Adrenal gland (tissue), 12 donors: ENCODE measurements around the gene C5orf22. TPM values are rescaled to one million over a fixed set of nuclear protein-coding genes. Genes with fewer than 3 reads are reported as not detected.

Experiments
- DNase-seq, 7 donors: peaks; one replicate each; pipeline ENCODE4 v3.0.0-alpha.2; 2019 to 2020
- H3K27ac ChIP-seq, 5 donors: fragments of 200-600 bp; sonication (generic) in 4 of 5; 1 replicate in 3 of 5; 2 replicates in 2 of 5; pipeline versions ENCODE4 v1.5.1 to v1.8.0; 2016 to 2020; ENCODE audit warnings: mild to moderate bottlenecking in 1 of 5
- H3K27me3 ChIP-seq: fragments of 200-600 bp; 2 replicates; pipeline ENCODE4 v1.8.0; 2021
- H3K36me3 ChIP-seq, 2 donors: fragments of 200-600 bp; replicated peaks in 1 of 2; 1 replicate in 1 of 2; 2 replicates in 1 of 2; pipeline versions ENCODE4 v1.5.1 to v1.8.0; 2018 to 2022
- H3K4me1 ChIP-seq, 2 donors: fragments of 200-600 bp; replicated peaks in 1 of 2; 1 replicate in 1 of 2; 2 replicates in 1 of 2; pipeline versions ENCODE4 v1.5.1 to v1.8.0; 2018 to 2021
- H3K4me3 ChIP-seq, 4 donors: fragments of 200-600 bp; sonication (generic) in 3 of 4; one replicate each; pipeline ENCODE4 v1.5.1; 2016 to 2018
- H3K9me3 ChIP-seq, 3 donors: fragments of 200-600 bp; sonication (generic) in 1 of 3; replicated peaks in 1 of 3; 1 replicate in 2 of 3; 2 replicates in 1 of 3; pipeline versions ENCODE4 v1.5.1 to v1.8.0; 2016 to 2021
- POLR2A ChIP-seq, 2 donors: fragments of 450-650 bp; IDR thresholded peaks; one replicate each; pipeline ENCODE4 v1.6.1; 2017; ENCODE audit warnings: antibody characterized with exemption in 2 of 2, mild to moderate bottlenecking in 2 of 2, moderate library complexity in 1 of 2
- WGBS, 4 donors: extraction: QIAGEN DNeasy Blood & Tissue Kit in 2 of 4; methylation state at CpG; one replicate each; pipeline versions ENCODE4 v1.1.5 to v1.1.7; 2013 to 2017; 5-methylcytosine and 5-hydroxymethylcytosine counted together
- intact Hi-C, 2 donors: fragments of 100-400 bp; cut with DNase I; formaldehyde crosslinking; loops; one replicate each; pipeline versions ENCODE4 v1.14.1 to v1.15.0; 2022 to 2023
- polyA plus RNA-seq, 3 donors: library from polyadenylated mRNA; stranded (reverse); fragments of 200-250 nt in 2 of 3; fragments of 350-450 nt in 1 of 3; fragmentation: Illumina TruSeq in 1 of 3; extraction: RNeasy Lipid Tissue Mini Kit (QIAGEN cat#74804) in 1 of 3; gene quantifications; one replicate each; pipeline ENCODE4 v1.2.3, GENCODE V29; 2013 to 2014
- total RNA-seq, 9 donors: library from RNA; depleted of rRNA in 4 of 9; stranded (reverse); fragments of >200 nt in 4 of 9; fragments of 120-200 nt in 1 of 9; fragmentation: NEBNext Ultra II Directional in 1 of 9; extraction: Animal tissue kit (Norgen Biotek cat#: 25700) in 1 of 9; gene quantifications; one replicate each; pipeline versions ENCODE4 v1.1.0 to v1.2.4, GENCODE V29; 2013 to 2023
- TF ChIP-seq, protein P1 (sequence below), 6 experiments: fragments of 450-650 bp in 4 of 6; fragments of 200-600 bp in 2 of 6; sonication (generic) in 1 of 6; IDR thresholded peaks; 1 replicate in 5 of 6; 2 replicates in 1 of 6; pipeline versions ENCODE4 v1.5.1 to v1.8.0; 2016 to 2021; ENCODE audit warnings: antibody characterized with exemption in 6 of 6, mild to moderate bottlenecking in 2 of 6, moderate library complexity in 1 of 6
- donor health status: healthy with polysubstance abuse.
- donor health status: Bipolar disorder and iron deficiency.
- donor health status: DM: yes; HTN: yes; CAD: no.
- donor health status: DM: no; HTN: no; CAD: no.
- donor health status: DM: no; HTN: no; CAD: no.
- donor health status: DM: yes; HTN: yes; CAD: no.

The C5orf22 gene
- total and polyA plus RNA-seq, 12 donors = 3.8 to 24.0 (median 16.9) TPM

DNA sequence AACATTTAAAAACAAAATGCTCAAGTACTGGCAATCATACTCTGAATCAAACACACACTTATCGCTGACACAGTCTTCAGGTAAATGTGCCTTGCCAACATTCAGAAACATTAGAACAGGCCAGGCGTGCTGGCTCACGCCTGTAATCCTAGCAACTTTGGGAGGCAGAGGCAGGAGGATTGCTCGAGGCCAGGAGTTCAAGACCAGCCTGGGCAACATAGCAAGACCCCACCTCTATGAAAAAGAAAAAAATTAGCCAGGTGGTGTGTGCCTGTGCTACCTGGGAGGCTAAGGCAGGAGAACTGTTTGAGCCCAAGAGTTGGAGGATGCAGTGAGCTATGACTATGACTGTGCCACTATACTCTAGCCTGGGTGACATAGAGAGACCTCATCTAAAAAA is 20.8 kb upstream of the C5orf22 start:
- no peaks in the 10 kb centered on the region for H3K27me3 ChIP-seq
- no peak overlapping the region for H3K27ac ChIP-seq
- peaks cover 0 to 70% of the 10 kb centered on the region in 2 donors for H3K36me3 ChIP-seq
- no peak overlapping the region for H3K4me3 ChIP-seq
- H3K9me3 ChIP-seq = no peaks in the 10 kb centered on the region
- TF ChIP-seq, protein P1, sequence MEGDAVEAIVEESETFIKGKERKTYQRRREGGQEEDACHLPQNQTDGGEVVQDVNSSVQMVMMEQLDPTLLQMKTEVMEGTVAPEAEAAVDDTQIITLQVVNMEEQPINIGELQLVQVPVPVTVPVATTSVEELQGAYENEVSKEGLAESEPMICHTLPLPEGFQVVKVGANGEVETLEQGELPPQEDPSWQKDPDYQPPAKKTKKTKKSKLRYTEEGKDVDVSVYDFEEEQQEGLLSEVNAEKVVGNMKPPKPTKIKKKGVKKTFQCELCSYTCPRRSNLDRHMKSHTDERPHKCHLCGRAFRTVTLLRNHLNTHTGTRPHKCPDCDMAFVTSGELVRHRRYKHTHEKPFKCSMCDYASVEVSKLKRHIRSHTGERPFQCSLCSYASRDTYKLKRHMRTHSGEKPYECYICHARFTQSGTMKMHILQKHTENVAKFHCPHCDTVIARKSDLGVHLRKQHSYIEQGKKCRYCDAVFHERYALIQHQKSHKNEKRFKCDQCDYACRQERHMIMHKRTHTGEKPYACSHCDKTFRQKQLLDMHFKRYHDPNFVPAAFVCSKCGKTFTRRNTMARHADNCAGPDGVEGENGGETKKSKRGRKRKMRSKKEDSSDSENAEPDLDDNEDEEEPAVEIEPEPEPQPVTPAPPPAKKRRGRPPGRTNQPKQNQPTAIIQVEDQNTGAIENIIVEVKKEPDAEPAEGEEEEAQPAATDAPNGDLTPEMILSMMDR (IDR thresholded peaks at IDR 0.05) = no peak
- TF ChIP-seq POLR2A (IDR thresholded peaks at IDR 0.05) = no peak
- intact Hi-C loops = no loop called here
- WGBS, 4 donors = 93 to 99% (median 96%) methylated on average over 4 of the region's 4 CpGs
- DNase-seq = no peak
- H3K4me1 ChIP-seq = no peaks in the 10 kb centered on the region

DNA sequence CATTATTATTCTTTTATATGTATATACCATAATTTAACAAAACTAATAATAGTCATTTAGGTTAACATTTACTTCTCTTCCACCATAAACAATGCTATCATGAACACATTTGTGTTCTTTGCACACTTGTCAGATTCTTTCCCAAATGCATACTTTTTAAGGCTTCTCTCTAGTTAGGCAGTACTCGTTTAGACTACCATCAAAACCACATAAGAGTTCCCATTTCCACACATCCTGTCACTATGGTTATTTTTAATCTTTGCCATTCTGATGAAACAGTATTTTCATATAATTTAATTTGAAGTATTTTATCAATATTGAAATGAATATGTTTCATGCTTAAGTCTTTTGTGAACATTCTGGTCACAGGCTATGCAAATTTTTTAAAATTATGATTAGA is 15.3 kb upstream of the C5orf22 start:
- DNase-seq = no peak
- no peak overlapping the region for H3K4me3 ChIP-seq
- peaks cover 0 to 42% of the 10 kb centered on the region in 2 donors for H3K36me3 ChIP-seq
- no peak for TF ChIP-seq POLR2A (IDR thresholded peaks at IDR 0.05)
- TF ChIP-seq, protein P1 (IDR thresholded peaks at IDR 0.05) = no peak
- intact Hi-C loops = no loop called here
- H3K27me3 ChIP-seq = no peaks in the 10 kb centered on the region
- WGBS, 4 donors = 60 to 83% (median 66%) methylated on average over 1 of the region's 1 CpG
- H3K9me3 ChIP-seq = no peaks in the 10 kb centered on the region
- H3K27ac ChIP-seq = no peak overlapping the region
- H3K4me1 ChIP-seq = no peaks in the 10 kb centered on the region

DNA sequence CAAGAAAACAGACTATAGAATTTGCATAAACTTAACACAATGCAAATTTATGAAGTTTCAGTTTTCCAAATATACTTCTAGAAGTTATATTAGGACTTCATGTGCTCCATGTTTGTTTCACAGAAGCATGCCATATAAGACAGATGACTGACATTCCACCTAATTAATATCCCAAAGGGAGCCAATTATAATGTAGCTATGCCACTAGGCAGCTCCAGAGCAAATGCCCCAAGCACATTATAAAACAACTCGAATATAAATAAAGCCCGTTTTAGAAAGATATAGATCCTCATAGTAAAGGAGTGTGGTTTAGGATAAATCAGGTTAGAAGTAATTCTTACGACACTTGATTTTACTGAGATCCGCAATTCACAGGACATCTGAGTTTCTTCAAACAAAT is 9.1 kb upstream of the C5orf22 start:
- H3K27ac ChIP-seq = no peak overlapping the region
- no peaks in the 10 kb centered on the region for H3K27me3 ChIP-seq
- WGBS, 4 donors = 93 to 100% (median 97%) methylated on average over 4 of the region's 4 CpGs
- H3K4me1 ChIP-seq = no peaks in the 10 kb centered on the region
- H3K36me3 ChIP-seq = peaks cover 0 to 45% of the 10 kb centered on the region in 2 donors
- no peak overlapping the region for H3K4me3 ChIP-seq
- H3K9me3 ChIP-seq = no peaks in the 10 kb centered on the region
- intact Hi-C loops = no loop called here
- TF ChIP-seq, protein P1 (IDR thresholded peaks at IDR 0.05) = no peak
- no peak for TF ChIP-seq POLR2A (IDR thresholded peaks at IDR 0.05)
- no peak for DNase-seq

DNA sequence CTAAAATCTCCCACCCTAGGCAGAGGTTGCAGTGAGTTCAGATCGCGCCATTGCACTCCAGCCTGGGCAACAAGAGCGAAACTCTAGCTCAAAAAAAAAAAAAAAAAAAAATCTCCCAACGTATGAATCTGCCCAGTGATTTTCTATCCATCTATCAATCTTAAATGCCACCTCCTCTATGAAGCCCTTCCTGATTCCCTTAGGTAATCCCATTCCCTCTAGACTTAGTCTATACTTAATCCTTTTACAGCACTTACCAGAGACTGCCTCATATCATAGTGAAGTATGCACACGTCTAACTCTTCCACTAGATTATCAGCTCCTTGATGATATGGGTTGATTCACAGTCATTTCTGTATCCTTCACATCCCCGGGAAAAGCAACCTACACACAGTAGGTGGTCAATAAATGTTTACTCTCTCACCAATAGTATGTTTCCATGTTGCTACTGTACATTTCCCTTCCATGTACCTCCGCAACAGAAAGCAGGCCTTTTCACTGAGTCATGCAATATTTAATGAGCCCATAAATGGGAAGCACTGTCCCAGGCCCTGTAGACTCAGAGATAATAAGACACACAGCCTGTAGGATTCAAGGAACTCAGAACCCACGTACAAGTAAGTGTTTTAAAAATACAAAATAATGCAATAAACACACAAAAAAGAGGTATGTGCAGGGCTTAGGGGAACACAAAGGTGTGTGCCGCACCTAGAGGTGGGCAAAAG is 1.4 kb upstream of the C5orf22 start:
- Histone ChIP-seq H3K4me1 (peaks cover 15 to 30% of the 10 kb centered on the region in 2 donors), H3K9me3 (no peaks in the 10 kb centered on the region), H3K4me3 (peak overlapping the region in 1 of 4 donors; percentile 76), H3K27me3 (no peaks in the 10 kb centered on the region), H3K36me3 (peaks cover 0 to 48% of the 10 kb centered on the region in 2 donors), H3K27ac (no peak overlapping the region)
- no peak for TF ChIP-seq POLR2A (IDR thresholded peaks at IDR 0.05)
- TF ChIP-seq, protein P1 (IDR thresholded peaks at IDR 0.05) = no peak
- intact Hi-C loops = no loop called here
- no peak for DNase-seq
- WGBS, 4 donors = 75 to 82% (median 78%) methylated on average over 9 of the region's 9 CpGs
